RKO (cell line): ENCODE results near the gene FADD.

ENCODE experiments used
- DNase-seq: peaks from one replicate; pipeline ENCODE4 v3.0.0-alpha.2; 2016; ENCODE audit warnings: low spot score

FADD gene, protein sequence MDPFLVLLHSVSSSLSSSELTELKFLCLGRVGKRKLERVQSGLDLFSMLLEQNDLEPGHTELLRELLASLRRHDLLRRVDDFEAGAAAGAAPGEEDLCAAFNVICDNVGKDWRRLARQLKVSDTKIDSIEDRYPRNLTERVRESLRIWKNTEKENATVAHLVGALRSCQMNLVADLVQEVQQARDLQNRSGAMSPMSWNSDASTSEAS

DNA sequence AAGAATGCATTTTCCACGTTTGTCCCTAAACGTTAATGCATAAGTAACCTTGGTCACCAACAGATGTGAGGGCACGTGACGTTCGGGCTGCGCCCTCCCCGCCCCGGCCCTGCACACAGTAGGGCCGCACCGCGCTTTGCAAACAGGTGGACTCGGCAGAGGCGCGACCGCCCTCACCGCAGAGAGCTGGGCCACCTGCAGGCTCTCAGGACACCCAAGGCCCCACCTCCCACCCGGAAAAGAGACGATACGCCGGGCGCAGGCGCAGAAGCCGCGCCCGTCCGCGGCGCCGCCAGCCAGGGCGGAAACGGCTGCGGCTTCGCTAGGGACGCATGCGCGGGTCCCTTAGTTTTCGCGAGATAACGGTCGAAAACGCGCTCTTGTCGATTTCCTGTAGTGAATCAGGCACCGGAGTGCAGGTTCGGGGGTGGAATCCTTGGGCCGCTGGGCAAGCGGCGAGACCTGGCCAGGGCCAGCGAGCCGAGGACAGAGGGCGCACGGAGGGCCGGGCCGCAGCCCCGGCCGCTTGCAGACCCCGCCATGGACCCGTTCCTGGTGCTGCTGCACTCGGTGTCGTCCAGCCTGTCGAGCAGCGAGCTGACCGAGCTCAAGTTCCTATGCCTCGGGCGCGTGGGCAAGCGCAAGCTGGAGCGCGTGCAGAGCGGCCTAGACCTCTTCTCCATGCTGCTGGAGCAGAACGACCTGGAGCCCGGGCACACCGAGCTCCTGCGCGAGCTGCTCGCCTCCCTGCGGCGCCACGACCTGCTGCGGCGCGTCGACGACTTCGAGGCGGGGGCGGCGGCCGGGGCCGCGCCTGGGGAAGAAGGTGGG lies at the start of gene FADD:
Gene FADD, plus strand, starts transcription at position 377 of the 831 bp plus-strand sequence. Its CDS starts 164 bp downstream, at position 541.
- peak; percentile 94 for DNase-seq

DNA sequence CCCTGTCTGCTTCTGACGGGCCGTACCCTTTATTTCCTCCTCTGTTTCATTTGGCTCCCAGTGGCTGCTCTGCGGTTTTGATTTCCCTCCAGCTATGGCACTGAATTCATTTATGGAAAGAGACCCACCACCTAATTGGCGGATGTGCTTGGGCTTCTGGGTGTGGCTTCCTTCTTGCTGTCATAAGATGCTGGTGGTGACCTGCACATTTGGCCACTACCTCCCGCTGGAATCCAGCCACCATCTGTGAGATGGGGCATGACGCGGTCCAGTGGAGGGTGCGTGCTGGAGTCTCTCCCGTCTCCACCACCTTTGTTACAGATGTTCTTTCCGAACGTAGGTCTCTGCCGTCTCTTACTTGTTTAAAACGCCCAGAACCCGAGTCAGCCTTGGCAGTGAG lies 47.7 kb upstream of the FADD start:
- no peak for DNase-seq

DNA sequence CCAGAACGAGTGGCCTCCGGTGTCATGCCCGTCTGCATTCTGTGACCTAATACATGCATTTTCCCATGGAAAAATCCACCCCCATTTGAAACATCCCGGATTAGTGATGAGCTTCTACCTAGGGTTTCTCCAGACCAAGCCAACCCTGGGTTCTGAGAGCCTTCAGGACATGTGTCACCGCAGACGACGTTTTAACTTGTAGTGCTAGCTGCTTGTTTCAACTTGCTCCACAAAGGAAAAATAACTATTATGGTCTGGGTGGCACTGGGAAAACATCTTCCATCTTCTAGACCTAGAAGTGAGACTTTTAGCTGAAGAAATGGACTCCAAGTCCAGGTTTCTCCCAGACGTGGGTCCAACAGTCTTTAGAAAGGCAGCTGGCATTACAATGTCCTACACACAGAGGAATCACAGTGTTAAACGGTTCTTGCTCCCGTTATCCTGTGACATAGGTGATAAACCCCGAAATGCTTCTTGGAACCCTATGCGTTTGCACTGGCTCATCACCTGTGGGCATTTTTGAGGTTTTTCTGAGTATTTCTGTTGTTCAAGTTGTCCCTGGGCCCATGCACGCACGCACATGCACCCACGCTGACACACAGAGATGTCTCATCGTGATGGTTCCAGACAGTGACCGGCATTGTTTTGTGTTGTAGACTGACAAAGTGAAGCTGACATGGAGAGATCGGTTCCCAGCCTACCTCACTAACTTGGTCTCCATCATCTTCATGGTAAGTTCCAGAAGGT lies 46.6 kb upstream of the FADD start:
- no peak for DNase-seq

DNA sequence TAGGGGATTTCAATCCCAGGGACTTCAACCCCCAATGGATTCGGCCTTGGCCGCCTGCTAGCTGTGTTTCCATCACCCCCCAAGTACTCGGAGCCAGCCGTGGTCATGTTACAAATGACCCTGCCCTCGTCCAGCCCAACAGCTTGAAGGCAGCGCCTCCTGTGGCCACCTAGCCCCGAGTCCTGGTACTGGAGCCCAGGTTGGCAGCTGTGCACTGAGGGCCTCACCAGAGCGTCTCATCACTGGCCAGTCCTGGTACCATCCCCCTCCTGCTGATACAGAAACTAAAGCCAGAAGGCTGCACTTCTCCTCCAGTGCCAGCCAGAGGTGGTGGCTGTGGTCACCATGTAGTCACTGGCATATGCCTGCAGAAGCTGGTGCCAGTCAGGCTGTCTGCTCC lies 44.9 kb upstream of the FADD start:
- DNase-seq: peak; percentile 4

DNA sequence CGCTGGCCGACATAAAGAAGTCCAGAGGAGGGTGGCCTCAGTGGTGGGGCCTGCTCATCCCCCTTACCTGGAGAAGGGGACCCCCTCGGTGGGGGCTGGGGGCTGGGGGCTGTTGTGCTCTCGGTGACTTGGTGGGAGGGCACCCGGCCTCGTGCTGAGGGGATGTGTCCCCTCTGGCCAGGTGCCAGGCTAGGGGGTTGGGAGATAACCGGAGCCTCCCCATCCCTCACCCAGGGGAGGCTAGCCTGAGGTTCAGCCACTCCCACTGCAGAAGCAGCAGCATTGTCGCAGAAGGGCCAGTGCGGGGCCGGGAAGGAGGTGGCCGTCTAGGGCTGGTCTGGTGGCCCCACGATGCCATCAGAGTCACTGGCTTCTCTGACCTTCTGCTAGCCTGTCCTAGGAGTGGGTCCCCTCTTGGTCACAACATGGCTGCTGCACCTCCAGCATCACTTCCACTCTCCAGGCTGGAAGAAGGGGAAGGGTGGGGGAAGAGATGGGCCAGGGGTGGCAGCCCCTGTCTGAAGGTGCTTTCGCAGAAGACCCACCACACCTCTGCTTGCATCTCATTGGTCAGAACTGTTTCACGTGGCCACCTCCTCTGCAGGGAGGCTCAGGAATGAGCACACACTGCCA lies 44.2 kb upstream of the FADD start:
- DNase-seq: no peak

DNA sequence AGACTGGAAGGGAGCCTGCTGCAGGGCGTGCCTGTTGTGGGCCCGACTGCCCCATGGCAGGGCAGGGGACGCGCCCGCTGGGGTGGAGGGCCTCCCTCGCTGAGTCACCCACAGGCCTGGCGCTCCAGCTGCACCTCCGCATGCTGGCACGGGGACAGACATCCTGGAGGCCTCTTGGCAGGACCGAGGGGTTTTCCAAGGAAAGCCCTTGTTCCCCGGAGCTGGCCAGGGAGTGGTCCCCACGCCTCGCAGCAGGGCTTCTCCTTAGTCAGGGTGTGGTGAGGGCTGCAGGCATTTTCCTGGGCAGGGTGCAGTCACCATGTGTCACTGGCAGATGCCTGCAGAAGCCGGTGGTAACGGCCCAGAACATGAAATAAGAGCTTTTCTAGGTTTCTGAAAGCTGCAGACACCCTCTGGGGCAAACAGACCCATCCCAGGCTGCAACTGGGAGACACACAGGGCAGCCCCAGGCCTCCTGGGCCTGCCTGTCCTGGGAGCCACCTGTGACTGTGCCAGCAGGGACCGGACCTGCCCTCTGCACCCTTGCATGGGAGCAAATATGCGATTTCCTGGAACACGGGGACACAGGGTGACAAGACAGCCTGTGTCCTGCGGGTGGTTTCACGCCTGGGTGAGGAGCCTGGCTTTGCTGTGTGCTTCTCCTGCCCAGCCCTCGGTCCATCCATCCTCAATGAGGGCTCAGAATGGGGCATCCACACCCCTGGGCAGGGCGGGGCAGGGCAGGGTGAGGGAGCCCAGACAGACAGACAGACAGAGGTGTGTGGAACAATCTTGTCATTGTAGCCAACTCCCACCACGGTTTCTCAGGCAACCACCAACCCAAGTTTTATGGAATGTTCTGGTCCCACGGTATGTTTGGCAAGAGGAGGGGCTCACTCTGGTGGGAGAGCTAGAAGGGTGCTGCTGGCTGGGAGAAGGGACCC lies 43.2 kb upstream of the FADD start:
- DNase-seq: peak; percentile 24

DNA sequence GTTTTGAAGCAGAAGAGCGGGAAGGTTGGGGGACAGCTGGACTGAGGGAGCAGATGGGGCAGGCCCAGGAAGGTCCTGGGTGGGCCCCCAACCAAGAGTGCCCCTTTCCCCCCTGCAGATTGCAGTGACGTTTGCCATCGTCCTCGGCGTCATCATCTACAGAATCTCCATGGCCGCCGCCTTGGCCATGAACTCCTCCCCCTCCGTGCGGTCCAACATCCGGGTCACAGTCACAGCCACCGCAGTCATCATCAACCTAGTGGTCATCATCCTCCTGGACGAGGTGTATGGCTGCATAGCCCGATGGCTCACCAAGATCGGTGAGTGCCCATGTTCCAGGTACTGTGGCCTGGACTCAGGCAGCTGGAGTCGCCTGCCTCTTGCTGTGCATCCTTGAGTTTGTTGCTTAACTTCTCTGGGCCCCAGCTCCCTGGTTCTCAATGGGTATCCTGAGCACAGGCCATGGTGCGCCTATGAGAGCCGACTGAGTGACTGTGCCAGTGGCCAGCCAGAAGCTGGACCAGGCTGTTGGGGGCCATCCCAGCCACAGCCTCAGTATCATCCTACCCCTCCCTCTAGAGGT lies 42.0 kb upstream of the FADD start:
- no peak for DNase-seq

DNA sequence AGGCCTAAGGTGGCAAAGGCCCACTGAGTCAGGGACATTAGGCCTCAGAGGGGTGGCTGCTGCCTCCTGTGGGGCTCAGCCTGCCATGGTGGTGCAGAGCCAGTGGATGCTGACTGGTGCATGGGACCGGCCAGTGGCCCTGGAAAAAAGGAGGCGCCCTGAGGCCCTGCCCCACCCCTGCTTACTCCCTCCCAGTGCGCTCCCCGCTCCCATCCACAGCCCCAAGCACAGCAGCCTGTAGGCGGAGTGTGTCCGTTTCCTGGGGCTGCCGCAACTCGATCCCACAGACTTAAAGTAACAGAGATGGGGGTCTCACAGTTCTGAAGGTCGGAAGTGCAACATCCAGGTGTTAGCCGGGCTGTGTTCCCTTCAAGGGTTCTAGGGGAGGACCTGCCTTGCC lies 38.4 kb upstream of the FADD start:
- no peak for DNase-seq

DNA sequence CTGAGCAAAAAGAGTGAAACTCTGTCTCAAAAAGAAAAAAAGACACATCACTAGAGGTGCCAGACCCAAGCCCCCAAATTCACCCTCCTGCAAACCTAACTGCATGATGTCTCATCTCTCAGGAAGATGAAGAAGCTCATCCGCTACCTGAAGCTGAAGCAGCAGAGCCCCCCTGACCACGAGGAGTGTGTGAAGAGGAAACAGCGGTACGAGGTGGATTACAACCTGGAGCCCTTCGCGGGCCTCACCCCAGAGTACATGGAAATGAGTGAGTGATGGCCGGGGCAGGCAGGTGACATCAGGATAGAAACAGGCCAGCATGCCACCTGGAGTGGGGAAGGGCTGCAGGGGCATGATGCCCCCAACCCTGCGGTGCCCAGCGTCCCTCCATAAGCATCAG lies 36.0 kb upstream of the FADD start:
- no peak for DNase-seq

DNA sequence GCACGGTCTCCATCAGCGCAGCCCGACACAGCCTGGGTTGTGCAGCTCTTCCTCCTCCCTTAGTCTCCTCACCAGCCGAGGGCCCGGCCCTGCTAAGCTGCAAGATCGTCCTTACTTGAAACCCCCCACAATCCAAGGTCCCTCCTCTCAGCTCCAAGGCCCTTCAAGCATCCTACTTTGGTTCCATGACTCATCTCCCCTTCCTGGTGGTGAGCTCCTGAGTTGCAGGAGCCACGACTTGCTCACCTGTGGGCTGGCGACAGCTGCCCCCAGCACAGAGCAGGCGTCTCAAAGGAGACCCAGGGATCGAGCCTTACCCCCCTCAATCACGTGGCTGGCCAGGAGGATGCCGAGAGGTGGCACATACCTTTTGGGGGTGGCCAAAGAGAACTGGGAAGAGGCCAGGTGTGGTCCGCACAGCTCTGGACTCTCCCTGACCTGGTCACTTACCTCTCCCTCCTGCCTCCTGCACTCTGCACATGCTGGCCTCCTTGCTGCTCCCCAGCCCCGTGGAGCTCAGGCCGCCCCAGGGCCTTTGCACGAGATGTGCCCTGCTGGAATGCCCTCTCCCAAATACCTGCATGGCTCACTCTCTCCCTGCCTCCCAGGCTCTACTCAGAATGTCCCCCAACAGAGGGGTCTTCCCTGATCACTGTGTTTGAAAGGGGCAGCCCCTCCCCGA lies 35.2 kb upstream of the FADD start:
- no peak for DNase-seq

DNA sequence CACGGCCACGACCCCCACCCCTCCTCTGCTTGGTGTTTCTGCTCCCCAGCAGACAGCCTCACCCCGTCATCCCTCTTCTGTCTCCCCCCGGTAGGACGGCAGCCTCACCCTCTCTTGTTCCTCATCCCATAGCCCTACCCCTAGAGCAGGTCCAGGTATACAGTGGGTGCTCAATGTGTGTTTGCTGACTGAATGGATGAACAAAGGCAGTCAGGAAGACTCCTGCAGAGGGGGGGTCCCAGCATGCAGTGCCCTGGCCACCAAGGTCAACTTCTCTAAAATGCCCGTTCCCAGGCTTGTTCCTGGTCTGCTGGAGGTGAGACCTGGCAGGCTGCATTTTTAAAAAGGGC lies 34.7 kb upstream of the FADD start:
- no peak for DNase-seq

DNA sequence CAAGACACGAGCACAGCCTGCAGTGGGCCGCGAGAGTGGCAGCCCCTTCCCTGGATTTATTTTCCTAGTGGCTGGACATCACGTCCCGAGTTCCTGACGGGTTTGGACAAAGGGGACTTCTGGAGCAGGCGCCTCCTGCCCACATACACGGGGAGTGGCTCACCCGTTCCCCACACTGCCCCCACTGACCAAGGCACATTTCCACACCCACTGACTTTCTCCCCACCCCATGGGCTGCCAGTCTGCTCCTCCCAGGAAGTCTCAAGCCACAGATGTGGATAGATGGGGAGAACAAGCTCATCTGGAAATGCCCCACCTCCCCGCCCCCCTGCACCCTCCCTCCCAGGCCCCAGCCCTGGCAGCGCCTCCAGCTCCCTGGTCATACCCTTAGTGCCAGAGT lies 34.0 kb upstream of the FADD start:
- DNase-seq: no peak

DNA sequence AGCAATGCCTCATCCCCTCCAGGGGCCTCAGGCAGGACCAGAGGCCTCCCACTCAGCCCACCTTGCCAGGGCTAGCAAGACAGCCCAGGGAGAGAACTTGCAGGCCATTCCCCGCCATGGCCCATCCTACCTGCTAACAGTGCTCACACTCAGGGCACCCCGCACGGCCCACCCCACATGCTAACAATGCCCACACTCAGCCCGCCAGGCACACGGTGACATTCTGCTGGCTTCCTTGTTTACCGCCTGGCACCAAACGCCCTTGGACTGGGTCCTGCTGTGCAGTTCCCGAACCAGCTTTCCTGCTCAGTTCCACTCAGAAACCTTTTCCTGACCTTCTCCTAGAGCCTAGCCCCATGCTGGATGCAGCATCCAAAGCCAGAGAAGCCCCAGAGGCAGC lies 33.5 kb upstream of the FADD start:
- DNase-seq: no peak

DNA sequence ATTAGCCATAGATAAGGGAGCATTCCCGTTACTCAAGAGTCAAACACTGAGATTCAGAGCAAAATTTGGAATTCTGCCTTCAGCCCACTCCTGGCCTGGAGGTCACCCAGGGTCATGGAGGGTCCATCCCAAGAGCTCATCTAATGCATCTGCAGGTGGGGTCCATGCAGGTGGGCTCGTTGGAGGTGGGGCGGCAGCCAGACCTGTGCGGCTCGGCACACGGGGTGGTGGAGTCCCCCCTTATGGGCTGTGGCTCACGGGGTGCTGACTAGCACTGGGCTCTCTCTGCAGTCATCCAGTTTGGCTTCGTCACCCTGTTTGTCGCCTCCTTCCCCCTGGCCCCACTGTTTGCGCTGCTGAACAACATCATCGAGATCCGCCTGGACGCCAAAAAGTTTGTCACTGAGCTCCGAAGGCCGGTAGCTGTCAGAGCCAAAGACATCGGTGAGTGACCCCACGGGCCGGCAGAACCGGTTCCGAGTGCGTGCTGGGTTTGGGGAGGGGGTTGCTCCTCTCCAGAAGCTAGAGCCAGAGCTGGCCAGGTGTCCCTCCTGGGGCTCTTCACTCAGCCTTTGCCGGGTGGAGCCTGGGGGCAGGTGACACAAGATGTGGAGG lies 32.4 kb upstream of the FADD start:
- DNase-seq: no peak

DNA sequence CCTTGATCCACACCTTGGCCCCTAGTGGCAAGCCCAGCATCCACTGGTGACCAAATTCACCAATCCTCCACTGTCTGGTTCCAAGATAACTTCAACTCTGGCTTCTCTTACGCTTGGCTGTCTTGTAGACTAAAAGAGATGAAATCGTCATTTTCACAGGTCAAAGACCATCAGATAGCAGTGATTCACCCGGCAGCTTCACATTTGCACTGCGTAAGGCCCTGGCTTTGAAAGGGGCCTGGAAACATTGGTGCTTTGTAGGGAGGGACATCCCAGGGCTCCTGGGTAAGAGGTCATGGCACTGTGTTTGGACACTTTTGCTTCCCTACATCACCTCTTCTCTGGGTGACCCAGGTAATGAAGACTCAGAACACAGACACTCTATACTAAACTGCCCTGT lies 30.1 kb upstream of the FADD start:
- no peak for DNase-seq

DNA sequence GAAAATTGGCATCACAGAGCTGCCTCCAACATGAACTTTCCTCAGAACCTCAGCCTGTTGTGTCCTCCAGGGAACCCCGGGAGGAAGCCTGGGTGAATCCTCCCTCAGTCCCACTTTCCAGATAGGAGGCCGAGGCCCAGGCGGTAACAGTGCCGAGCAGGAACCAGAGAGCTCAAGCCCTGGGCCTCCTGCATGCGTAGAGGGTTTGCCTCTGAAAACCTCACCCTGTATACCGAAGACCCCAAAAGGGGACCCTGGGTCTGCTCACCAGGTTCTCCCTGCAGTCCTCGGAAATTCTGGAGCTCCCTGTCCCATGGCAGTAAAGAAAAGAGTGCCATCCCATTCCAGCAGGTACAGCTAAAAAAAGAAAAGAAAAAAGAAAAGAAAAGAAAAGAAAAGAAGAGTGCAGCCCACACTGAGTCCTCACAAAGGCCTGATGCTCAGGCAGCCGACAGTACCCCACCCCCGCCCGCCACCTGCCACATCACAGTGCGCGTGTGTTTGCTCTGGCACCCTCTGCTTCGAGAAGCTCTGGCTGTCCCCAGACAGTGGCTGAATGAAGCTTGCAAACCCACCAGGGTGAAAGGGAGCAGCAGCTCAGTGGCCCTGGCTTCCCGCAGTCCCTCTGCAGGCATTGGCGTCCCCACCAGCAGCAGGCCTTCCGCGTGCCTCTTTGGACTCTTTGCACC lies 28.4 kb upstream of the FADD start:
- no peak for DNase-seq

DNA sequence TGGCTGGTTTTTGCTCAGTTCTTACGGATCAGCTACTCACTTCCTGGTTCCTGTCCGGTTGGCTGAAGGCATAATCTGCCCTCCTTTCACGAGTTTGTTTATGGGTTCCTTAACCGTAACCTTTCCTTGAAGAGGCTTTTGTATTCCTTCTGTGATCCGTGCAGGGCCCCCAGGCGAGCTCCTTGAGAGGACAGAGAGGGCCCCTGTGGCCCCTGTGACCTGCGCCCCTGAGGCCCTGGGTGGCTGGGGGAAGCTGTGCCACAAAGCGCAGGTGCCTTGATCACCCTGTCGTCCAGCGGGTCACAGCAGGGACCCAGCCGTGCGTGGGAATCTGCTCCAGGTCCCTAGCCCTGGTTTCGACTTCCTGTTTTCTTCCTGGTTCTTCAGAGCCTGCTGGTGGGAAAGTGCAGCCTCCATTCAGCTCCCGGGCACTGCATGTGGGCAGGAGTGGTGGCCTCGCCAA lies 27.8 kb upstream of the FADD start:
- DNase-seq: no peak

DNA sequence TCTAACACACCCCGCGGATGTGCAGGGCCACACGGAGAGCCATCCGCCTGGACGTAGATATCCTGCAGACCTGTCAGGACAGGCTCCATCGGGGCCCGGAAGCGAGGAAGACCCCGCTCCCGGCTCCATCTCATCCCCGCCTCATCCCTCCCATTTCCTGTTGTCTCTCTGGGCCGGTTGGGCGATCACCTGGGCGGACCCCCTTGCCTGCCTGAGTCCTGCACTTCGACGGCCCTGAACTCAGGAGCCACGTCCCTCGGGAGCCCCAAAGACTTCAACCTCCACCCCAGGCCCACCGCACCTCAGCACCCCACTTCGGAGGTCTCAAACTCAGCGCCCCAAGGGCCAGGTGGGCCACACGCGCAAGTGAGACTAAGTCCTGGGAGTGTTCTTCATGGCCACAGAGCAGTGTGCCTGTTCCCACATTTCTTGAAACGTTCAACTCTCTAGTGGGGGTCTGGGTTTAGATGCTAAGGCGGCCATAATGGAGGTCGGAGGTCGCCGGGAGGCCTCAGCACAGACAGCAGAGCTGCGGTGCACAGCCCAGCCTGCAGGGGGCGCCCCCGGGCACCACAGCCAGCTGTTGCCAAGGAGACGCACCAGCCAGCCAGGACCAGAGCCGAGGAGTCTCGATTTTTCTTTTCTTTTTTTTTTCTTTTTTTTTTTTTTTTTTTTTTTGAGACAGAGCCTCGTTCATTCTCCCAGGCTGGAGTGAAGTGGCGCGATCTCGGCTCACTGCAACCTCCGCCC lies 26.0 kb upstream of the FADD start:
- peak; percentile 24 for DNase-seq

DNA sequence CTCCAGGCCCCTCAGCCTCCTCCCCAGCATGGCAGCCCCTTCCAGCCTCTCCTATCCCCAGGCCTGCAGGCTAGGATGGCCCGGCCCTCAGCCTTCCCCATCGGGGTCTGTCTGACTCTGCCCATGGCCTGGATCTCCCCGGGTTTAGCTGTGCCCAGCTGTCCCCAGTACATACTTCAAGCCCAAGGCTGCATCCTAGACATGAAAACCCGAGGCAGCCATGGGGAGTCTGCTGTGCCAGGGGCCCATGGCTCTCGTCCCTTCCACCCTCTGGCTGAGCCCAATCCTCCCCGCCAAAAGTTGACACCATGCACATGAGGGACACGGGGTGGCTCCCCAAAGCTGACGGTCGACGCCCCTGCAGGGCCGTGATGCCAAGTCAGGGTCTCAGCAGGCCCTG lies 22.2 kb upstream of the FADD start:
- no peak for DNase-seq
